HG02610 (cell line): ENCODE results near the gene DISP3.

ENCODE experiments used
- ATAC-seq: cut with Tn5 transposase; IDR thresholded peaks from one replicate; pipeline ENCODE4 v1.9.1; 2021; ENCODE audit warnings: mild to moderate bottlenecking, moderate library complexity; ENCODE audit not compliant: unreplicated experiment

Gene DISP3

GRCh38 chr1:11505591-11506538 lies 26.9 kb downstream of the DISP3 start:
- no peak for ATAC-seq

- ATAC-seq, result no peak
Observed at GRCh38 chr1:11507309-11507708, 28.4 kb downstream of the DISP3 start.

GRCh38 chr1:11513681-11514080 lies 34.7 kb downstream of the DISP3 start:
- no peak for ATAC-seq

- no peak for ATAC-seq
Observed at GRCh38 chr1:11514366-11514765, 35.4 kb downstream of the DISP3 start.

- no peak for ATAC-seq
Observed at GRCh38 chr1:11515368-11516300, 36.7 kb downstream of the DISP3 start.

GRCh38 chr1:11516961-11517635 lies 38.1 kb downstream of the DISP3 start:
- no peak for ATAC-seq

- no peak for ATAC-seq
Observed at GRCh38 chr1:11518016-11518701, 39.2 kb downstream of the DISP3 start.

GRCh38 chr1:11518791-11519628 lies 40.1 kb downstream of the DISP3 start:
- no peak for ATAC-seq

- ATAC-seq, result no peak
Observed at GRCh38 chr1:11519629-11520031, 40.7 kb downstream of the DISP3 start.

- ATAC-seq, result no peak
Observed at GRCh38 chr1:11520531-11521233, 41.7 kb downstream of the DISP3 start.

- ATAC-seq, result no peak
Observed at GRCh38 chr1:11521582-11522399, 42.8 kb downstream of the DISP3 start.

GRCh38 chr1:11522400-11523235 lies 43.7 kb downstream of the DISP3 start:
- no peak for ATAC-seq

GRCh38 chr1:11523261-11523660 lies 44.3 kb downstream of the DISP3 start:
- ATAC-seq, result no peak

- no peak for ATAC-seq
Observed at GRCh38 chr1:11523746-11524464, 45.0 kb downstream of the DISP3 start.

- ATAC-seq, result no peak
Observed at GRCh38 chr1:11524465-11525150, 45.7 kb downstream of the DISP3 start.

- ATAC-seq, result no peak
Observed at GRCh38 chr1:11525151-11525505, 46.2 kb downstream of the DISP3 start.
